ENCODE measurements around the gene SPATA13.

The SPATA13 gene

DNA sequence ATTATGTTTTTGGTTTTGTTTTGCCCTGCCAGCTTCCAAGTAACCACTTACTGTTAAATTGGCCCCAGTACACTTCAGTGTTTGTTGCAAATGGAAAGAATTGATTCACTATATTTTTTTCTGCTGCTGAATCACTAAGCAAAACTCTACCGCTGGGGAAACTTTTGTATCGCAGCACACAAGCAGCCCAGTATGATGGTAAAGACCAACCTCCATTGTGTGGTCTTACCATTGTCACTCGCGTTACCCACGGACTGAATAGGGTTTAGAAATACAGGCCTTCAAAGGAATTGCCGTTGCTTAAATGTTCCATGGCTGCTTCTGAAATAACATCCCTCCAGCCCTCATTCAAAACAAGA is 7.9 kb downstream of the SPATA13 start:
- FAIRE-seq: no peak

DNA sequence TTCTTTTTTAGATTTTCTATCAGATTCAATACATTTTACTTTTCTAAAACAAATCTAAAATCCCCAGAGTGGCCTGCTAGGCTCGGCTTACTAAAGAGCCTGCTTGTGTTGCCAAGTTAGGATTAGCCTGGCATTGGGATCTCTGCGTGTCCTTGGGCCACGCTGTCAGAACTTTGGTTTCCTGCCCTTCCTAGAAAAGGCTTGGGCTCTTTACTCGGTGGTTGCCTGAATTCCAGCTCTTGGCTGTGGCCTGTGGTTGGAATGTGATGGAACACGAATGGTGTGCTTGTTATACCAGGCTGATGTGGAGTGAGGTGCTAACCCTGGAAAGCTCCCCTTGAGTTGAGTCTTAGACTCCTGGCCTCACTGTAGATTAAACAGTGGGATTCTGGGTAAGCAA is 8.5 kb downstream of the SPATA13 start:
- no peak for FAIRE-seq

GRCh38 chr13:24172071-24172470 is 11.6 kb downstream of the SPATA13 start:
- FAIRE-seq: no peak

- no peak for FAIRE-seq
Measured at GRCh38 chr13:24173795-24174194, 13.3 kb downstream of the SPATA13 start.

GRCh38 chr13:24175847-24176246 is 15.3 kb downstream of the SPATA13 start:
- FAIRE-seq: no peak

- FAIRE-seq: no peak
Measured at GRCh38 chr13:24176351-24177101, 16.0 kb downstream of the SPATA13 start.

- no peak for FAIRE-seq
Measured at GRCh38 chr13:24178847-24179485, 18.4 kb downstream of the SPATA13 start.

DNA sequence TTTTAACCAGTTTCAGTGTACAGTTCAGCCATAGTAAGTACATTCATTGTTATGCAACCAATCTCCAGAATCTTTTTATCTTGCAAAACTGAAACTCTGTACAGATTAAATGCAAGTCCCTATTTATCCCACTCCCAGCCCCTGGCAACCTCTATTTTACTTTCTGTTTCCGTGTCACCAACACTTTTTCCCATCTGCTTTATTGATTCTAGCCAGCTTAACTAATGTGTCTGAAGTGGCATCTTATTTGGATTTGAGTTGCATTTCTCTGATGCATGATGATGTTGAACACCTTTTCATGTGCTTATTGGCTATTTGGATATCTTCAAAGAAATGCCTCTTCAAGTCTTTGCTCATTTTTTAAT is 18.9 kb downstream of the SPATA13 start:
- FAIRE-seq: no peak

GRCh38 chr13:24180750-24181377 is 20.3 kb downstream of the SPATA13 start:
- no peak for FAIRE-seq

GRCh38 chr13:24181991-24182702 is 21.6 kb downstream of the SPATA13 start:
- no peak for FAIRE-seq

DNA sequence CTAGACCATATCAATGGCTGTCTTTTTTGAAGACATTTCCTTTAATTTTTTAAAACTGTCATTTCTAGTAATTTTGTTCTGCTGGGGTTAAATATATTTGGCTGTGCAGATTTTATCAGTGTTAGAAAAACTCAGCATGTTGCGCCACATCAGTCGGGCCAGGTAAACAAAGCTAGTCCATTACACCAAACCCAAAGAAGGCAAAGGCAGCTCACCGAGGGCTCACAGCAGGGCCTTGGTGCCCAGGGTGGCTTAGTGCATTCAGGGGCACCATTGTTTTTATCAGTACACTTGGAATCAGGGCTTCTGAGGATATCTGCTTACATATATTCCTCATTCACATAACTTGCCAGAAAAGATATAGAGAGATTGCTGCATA is 22.2 kb downstream of the SPATA13 start:
- no peak for FAIRE-seq

DNA sequence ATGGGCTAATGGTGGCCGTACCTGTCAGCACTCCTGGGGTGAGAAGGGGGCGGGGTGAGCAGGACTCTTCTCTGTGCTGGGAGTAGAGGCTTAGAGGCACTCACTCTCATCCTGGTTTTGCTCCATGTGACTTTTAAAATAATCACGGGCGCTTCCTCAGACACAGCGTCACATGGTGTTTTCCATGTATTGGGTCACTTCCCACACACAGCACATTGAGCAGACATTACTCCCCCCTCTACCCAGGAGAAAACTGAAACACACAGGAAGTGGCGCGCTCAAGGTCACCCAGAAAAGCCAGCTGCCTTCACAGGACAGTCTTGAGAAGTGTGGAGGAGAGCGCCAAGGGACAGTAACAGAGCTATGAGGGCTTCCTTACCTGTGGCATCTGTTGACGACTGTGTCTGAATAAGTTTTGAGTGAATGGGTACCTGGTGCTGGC is 23.2 kb downstream of the SPATA13 start:
- no peak for FAIRE-seq

DNA sequence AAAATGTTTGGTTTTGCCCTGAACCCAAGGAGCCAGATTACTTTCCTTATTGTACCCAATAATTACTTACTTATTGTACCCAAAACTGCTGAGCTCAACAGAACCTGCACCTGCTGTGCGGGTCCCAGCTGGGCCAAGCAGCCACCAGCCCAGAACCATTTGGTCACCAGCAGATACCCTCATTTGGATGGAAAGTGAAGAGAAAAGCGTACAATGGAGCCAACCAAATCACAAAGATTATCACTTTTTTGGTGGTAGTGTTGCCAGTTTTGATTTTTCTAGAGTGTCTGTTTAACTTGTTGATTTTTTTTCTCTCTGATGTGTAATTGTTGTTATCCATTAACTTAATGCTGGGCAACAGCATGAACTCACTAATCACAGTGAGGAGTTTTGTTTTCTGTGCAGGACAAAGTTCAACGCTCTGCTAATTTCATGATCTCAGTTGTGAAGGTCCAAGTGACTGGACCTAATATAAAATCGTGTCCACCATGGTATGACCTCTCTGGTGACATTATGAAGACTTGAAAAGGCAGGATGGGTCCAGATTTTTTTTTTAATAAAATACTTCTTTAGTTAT is 23.8 kb downstream of the SPATA13 start:
- FAIRE-seq: no peak

DNA sequence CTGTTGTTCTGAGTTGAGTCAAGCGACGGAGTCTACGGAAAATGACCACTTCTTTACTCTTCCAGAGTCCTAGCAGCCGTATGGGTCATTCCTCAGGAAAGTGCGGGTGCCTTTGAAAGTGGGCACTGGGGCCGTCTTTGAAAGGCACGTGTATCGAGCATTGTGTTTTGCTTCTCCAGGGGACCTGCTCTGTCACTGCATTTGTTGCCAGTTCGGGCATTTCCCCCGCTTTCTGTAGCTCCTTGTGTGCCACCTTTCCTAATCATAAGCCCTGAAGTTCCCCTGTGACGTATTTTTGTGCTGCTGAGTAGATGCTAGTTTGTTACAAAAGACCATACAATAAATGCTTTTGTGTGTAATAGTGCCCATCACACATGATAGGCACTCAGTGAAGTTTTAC is 24.4 kb downstream of the SPATA13 start:
- FAIRE-seq: no peak

- FAIRE-seq: no peak
Measured at GRCh38 chr13:24185591-24186232, 25.2 kb downstream of the SPATA13 start.

DNA sequence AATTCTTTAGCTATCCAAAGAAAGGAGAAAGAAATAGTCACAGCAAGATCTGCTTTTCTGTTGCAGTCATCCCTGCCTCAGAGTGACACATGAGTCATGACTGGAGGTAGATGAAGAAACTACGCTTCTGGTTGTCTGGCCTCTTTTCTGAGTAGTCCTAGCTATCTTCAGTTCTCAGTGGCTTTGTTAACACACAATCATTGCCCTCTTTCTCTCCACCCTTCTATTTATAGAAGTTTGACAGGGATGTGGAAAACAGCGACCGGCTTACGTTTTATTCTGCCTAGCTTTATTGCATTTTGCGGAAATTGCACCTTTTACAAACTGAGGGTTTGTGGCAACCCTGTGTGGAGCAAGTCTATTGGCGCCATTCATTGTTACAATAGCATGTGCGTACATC is 26.7 kb downstream of the SPATA13 start:
- no peak for FAIRE-seq

DNA sequence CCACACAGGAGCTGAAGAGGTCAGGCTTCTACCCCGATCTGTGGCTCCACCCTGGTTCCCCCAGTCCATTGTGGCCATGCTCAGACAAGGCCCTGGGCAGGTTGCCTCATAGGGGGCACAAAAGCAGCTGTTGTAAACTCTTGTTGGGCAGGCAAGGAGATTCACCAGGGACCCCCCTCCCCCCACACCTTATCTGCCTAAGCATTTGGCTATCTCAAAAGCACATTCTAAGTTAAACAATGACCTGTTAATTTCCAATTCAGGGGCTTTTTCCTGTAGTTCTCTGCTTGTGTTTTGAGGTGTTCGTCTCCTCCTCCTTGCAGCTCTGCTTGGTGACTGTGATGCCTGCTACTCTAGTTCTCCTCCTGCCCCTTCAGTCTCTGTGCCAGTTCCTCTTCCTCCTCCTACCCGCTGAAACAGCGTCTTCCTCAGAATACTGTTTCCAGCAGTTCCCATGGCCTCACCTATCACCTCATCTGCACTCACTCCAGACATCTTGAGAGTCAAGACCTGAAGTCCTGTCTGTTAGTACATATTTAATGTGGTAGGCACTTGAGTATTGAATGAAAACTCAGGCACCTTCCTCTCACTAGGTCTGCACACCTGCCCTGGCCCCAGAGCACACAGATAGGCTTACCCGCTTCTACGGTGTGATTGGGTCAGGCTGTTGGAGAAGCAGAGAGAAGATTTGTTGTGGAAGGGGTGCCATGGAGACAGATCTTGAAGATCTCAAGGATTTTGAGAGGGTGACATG is 31.7 kb downstream of the SPATA13 start:
- FAIRE-seq: no peak

- no peak for FAIRE-seq
Measured at GRCh38 chr13:24192811-24193162, 32.3 kb downstream of the SPATA13 start.

GRCh38 chr13:24194447-24194846 is 33.9 kb downstream of the SPATA13 start:
- no peak for FAIRE-seq

DNA sequence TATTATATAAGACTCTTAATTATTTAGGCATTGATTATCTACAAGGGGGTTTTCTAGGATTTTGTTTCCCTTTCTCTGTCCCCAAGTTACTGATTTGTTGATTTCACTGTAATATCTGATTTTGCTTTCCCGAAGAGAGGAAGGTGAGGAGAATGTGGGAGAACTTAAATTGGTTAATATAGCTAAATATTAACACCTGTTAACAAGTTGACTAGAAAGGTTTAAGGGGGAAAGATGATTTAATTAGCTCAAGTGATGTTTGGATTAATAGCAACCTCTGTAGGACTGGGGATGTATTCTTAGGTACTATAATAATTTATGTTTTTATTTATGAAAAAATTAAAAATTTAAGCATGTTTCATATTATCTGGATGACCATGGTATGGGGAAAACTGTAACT is 35.1 kb downstream of the SPATA13 start:
- FAIRE-seq: no peak

- FAIRE-seq: no peak
Measured at GRCh38 chr13:24196593-24197197, 36.2 kb downstream of the SPATA13 start.

DNA sequence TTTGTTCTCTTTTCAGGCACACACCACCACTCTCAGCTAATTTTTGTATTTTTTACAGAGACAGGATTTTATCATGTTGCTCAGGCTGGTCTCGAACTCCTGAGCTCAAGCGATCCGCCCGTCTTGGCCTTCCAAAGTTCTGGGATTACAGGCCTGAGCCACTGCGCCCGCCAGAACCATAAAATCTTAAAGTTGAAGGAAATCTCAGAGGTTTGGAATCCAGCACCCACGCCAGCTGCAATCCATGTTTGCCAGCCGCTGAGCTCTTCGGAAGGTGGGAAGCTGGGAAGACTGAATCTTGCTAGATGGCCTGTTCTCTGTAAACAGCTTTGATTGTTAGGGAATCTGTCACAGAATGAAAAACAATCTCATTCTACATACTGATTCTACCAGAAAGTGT is 38.5 kb downstream of the SPATA13 start:
- no peak for FAIRE-seq
